CD4-positive, alpha-beta T cell (primary cell): ENCODE results near the gene U2AF2. TPM values are rescaled to one million over a fixed set of nuclear protein-coding genes. Genes with fewer than 3 reads are reported as not detected.

ENCODE experiments used
- ATAC-seq: fragments of 200-7000 bp; cut with Tn5 transposase; one replicate; pipeline ENCODE4 v1.10.0; 2022; ENCODE audit warnings: mild to moderate bottlenecking; ENCODE audit not compliant: poor library complexity
- CTCF ChIA-PET: fragments of 350-600 bp; sonication (Branson Sonifier 250); formaldehyde crosslinking; loops from one replicate; lab custom pipeline; 2021; ENCODE audit warnings: antibody characterized with exemption, inconsistent platforms; lab: Charles Lee
- POLR2A ChIA-PET: fragments of 350-600 bp; sonication (Branson Sonifier 250); formaldehyde crosslinking; loops from one replicate; lab custom pipeline; 2021; ENCODE audit warnings: antibody characterized with exemption, inconsistent platforms; lab: Charles Lee
- DNase-seq, 14 experiments: peaks; one replicate each; pipeline ENCODE4 v3.0.0-alpha.2; 2013 to 2020; ENCODE audit warnings: mixed read lengths in 2 of 14
- H3K27ac ChIP-seq, 2 donors: one replicate each; pipeline versions ENCODE4 v1.5.1 to v1.7.0; 2013; ENCODE audit warnings: low read length in 2 of 2, low read depth in 1 of 2, mild to moderate bottlenecking in 1 of 2
- H3K27me3 ChIP-seq, 2 experiments: 1 replicate in 1 of 2; 2 replicates in 1 of 2; pipeline versions ENCODE4 v1.6.1 to v1.7.0; 2013; ENCODE audit warnings: low read length in 2 of 2, control low read depth in 1 of 2, mild to moderate bottlenecking in 1 of 2, moderate library complexity in 1 of 2; ENCODE audit not compliant: insufficient read depth in 2 of 2, control insufficient read depth in 1 of 2
- H3K36me3 ChIP-seq: one replicate; pipeline ENCODE4 v1.6.1; 2013; ENCODE audit warnings: low read length, control low read depth; ENCODE audit not compliant: insufficient read depth
- H3K4me1 ChIP-seq: one replicate; pipeline ENCODE4 v1.6.1; 2013; ENCODE audit warnings: low read length, control low read depth; ENCODE audit not compliant: insufficient read depth
- H3K4me3 ChIP-seq: one replicate; pipeline ENCODE4 v1.5.1; 2013; ENCODE audit warnings: mild to moderate bottlenecking, low read length, moderate library complexity
- H3K9me3 ChIP-seq, 2 experiments: 1 replicate in 1 of 2; 2 replicates in 1 of 2; pipeline versions ENCODE4 v1.6.1 to v1.7.0; 2013; ENCODE audit warnings: low read length in 2 of 2, mild to moderate bottlenecking in 2 of 2, control low read depth in 1 of 2, moderate library complexity in 1 of 2; ENCODE audit not compliant: control insufficient read depth in 1 of 2, insufficient read depth in 1 of 2
- H3K27ac Mint-ChIP-seq: one replicate; pipeline ENCODE4 v1.8.0; 2020; ENCODE audit warnings: mixed read lengths
- H3K27me3 Mint-ChIP-seq: one replicate; pipeline ENCODE4 v1.8.0; 2021; ENCODE audit warnings: mixed read lengths
- H3K36me3 Mint-ChIP-seq: one replicate; pipeline ENCODE4 v1.8.0; 2021; ENCODE audit warnings: low read depth, mixed read lengths
- H3K4me1 Mint-ChIP-seq: one replicate; pipeline ENCODE4 v1.8.0; 2021; ENCODE audit warnings: low read depth, mixed read lengths
- H3K4me3 Mint-ChIP-seq: one replicate; pipeline ENCODE4 v1.8.0; 2020; ENCODE audit warnings: mild to moderate bottlenecking, mixed read lengths
- H3K9me3 Mint-ChIP-seq: one replicate; pipeline ENCODE4 v1.8.0; 2020; ENCODE audit warnings: mixed read lengths
- CTCF ChIP-seq: fragments of 200-600 bp; IDR thresholded peaks from one replicate; pipeline ENCODE4 v1.8.0; 2022; ENCODE audit warnings: antibody characterized with exemption, mild to moderate bottlenecking
- intact Hi-C, 2 experiments: fragments of 100-400 bp; cut with DNase I in 1 of 2; cut with micrococcal nuclease in 1 of 2; formaldehyde crosslinking; loops; one replicate each; pipeline versions ENCODE4 v1.15.1 to v1.9.0; 2023 to 2025; cut with DNase I, micrococcal nuclease
- total RNA-seq, 174 experiments: library from RNA in 2 of 174; stranded (reverse) in 2 of 174; gene quantifications; one replicate each; pipeline ENCODE4 v1.2.3 and lab custom pipeline; 2021 to 2026

The U2AF2 gene
- total RNA-seq, 2 experiments from 2014 or later, result 209 to 212 TPM

- CTCF ChIA-PET, result interaction anchor here (0.6 kb wide), 1 partner anchor 17 kb away, joined by 3 read pairs; no protein-coding TSS in a partner anchor
Observed at GRCh38 chr19:55649268-55650125, 5.3 kb upstream of the U2AF2 start.

GRCh38 chr19:55650126-55650557, 4.7 kb upstream of the U2AF2 start:
- no peaks in the 10 kb centered on the region for H3K9me3 Mint-ChIP-seq
- no peaks in the 10 kb centered on the region for H3K27me3 Mint-ChIP-seq
- no peak overlapping the region for H3K4me3 ChIP-seq
- ATAC-seq, result no peak
- no peak overlapping the region for H3K27ac Mint-ChIP-seq
- peaks cover 5% of the 10 kb centered on the region for H3K36me3 ChIP-seq
- H3K4me1 ChIP-seq, result peaks cover 34% of the 10 kb centered on the region
- peak in 1 of 14 experiments; percentile 23 for DNase-seq
- ChIA-PET CTCF (interaction anchor here (0.6 kb wide), 1 partner anchor 18 kb away, joined by 3 read pairs; no protein-coding TSS in a partner anchor), POLR2A (no interaction called here)
- peak overlapping the region; percentile 84 for H3K4me3 Mint-ChIP-seq
- intact Hi-C loops, result loop anchor here in 1 of 2 experiments (10.0 kb wide), 1 partner anchor 1455 kb away; the partner anchor contains the start of gene TSEN34
- H3K27me3 ChIP-seq, result no peaks in the 10 kb centered on the region
- peaks cover 27% of the 10 kb centered on the region for H3K4me1 Mint-ChIP-seq
- H3K9me3 ChIP-seq, result no peaks in the 10 kb centered on the region
- TF ChIP-seq CTCF, result no peak
- H3K27ac ChIP-seq, result no peak overlapping the region
- H3K36me3 Mint-ChIP-seq, result peaks cover 16% of the 10 kb centered on the region

More at GRCh38 chr19:55649268-55650125, 5.3 kb upstream of the U2AF2 start:
- H3K4me3 ChIP-seq, result no peak overlapping the region
- H3K27me3 ChIP-seq, result no peaks in the 10 kb centered on the region
- Mint-ChIP-seq H3K27me3 (no peaks in the 10 kb centered on the region), H3K9me3 (no peaks in the 10 kb centered on the region), H3K27ac (peak overlapping the region; percentile 17), H3K4me3 (peak overlapping the region; percentile 85), H3K36me3 (peaks cover 15% of the 10 kb centered on the region), H3K4me1 (peaks cover 27% of the 10 kb centered on the region)
- intact Hi-C loops, result loop anchor here in 1 of 2 experiments (5.0 to 10.0 kb wide), 2 partner anchors 33 to 1455 kb away; partner anchors contain the start of gene TSEN34
- peaks cover 12% of the 10 kb centered on the region for H3K36me3 ChIP-seq
- H3K9me3 ChIP-seq, result no peaks in the 10 kb centered on the region
- POLR2A ChIA-PET, result interaction anchor here (0.9 kb wide), 1 partner anchor 10 kb away, joined by 3 read pairs; no protein-coding TSS in a partner anchor
- DNase-seq (peak in 1 of 14 experiments; percentile 40), ATAC-seq (no peak)
- TF ChIP-seq CTCF, result no peak
- no peak overlapping the region for H3K27ac ChIP-seq
- H3K4me1 ChIP-seq, result peaks cover 41% of the 10 kb centered on the region

DNA sequence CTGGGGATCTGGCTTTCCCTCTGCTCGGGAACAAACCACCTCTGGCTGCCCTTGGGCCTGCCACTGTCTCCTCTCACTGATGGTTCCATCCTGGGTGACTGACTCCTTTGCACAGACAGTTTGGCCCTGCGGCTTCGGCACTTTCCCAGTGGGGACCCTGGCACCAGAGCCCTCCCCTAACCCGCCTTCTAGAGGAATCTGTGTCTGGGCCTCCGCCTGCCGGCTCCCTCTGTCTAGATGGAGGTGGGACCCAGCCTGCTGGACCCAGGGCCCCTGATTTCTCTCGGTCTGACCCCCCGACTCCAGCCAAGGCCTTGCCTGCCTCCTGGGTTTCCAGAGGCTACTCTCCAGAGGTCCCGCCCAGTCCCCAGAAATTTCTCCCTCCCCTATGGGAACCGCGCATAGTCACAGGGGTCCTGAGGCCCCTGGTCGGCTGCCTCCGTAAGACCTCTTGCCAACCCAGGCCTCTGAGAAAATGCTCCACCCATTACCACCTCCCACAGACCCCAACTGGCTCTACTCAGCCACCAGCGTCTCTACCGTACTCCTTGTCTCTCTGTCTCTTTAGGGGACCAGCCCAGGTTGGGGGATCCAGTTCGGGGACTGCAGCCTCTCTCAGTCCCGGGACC, 4.1 kb upstream of the U2AF2 start:
- ChIA-PET CTCF (no interaction called here), POLR2A (no interaction called here)
- ATAC-seq, result no peak
- Mint-ChIP-seq H3K27ac (peak overlapping the region; percentile 36), H3K36me3 (peaks cover 21% of the 10 kb centered on the region), H3K4me1 (peaks cover 26% of the 10 kb centered on the region), H3K4me3 (peak overlapping the region; percentile 84), H3K27me3 (no peaks in the 10 kb centered on the region), H3K9me3 (no peaks in the 10 kb centered on the region)
- peak in 1 of 14 experiments; percentile 46 for DNase-seq
- H3K4me3 ChIP-seq, result no peak overlapping the region
- intact Hi-C loops, result loop anchor here in 1 of 2 experiments (10.0 kb wide), 1 partner anchor 1456 kb away; the partner anchor contains the start of gene TSEN34
- H3K27me3 ChIP-seq, result no peaks in the 10 kb centered on the region
- no peak overlapping the region for H3K27ac ChIP-seq
- H3K36me3 ChIP-seq, result peaks cover under 1% of the 10 kb centered on the region
- H3K9me3 ChIP-seq, result no peaks in the 10 kb centered on the region
- no peak for TF ChIP-seq CTCF
- peaks cover 32% of the 10 kb centered on the region for H3K4me1 ChIP-seq
